Effector memory CD4-positive, alpha-beta T cell (primary cell): ENCODE results near the gene TAF10.

ENCODE experiments used
- DNase-seq, 3 donors: peaks; one replicate each; pipeline ENCODE4 v3.0.0-alpha.2; 2020
- H3K27ac ChIP-seq: 2 replicates; pipeline ENCODE4 v1.7.0; 2013; ENCODE audit warnings: mild to moderate bottlenecking, low read length, moderate library complexity; ENCODE audit not compliant: insufficient read depth, poor library complexity, severe bottlenecking
- H3K27me3 ChIP-seq: replicated peaks from 2 replicates; pipeline ENCODE4 v1.7.0; 2013; ENCODE audit warnings: mild to moderate bottlenecking, low read length; ENCODE audit not compliant: insufficient read depth, control insufficient read depth, poor library complexity, severe bottlenecking
- H3K36me3 ChIP-seq: 2 replicates; pipeline ENCODE4 v1.7.0; 2013; ENCODE audit warnings: mild to moderate bottlenecking, low read length, moderate library complexity; ENCODE audit not compliant: control insufficient read depth, insufficient read depth
- H3K4me1 ChIP-seq: 2 replicates; pipeline ENCODE4 v1.7.0; 2013; ENCODE audit warnings: low read length, mild to moderate bottlenecking; ENCODE audit not compliant: control insufficient read depth, insufficient read depth, poor library complexity, severe bottlenecking
- H3K4me3 ChIP-seq: 2 replicates; pipeline ENCODE4 v1.7.0; 2013; ENCODE audit warnings: low read length, low read depth, mild to moderate bottlenecking; ENCODE audit not compliant: insufficient read depth, poor library complexity, severe bottlenecking
- H3K9me3 ChIP-seq: 2 replicates; pipeline ENCODE4 v1.7.0; 2013; ENCODE audit warnings: mild to moderate bottlenecking, low read length, moderate library complexity; ENCODE audit not compliant: control insufficient read depth

The TAF10 gene

GRCh38 chr11:6608726-6609501, 3.1 kb downstream of the TAF10 start:
- H3K4me1 ChIP-seq = peaks cover 51% of the 10 kb centered on the region
- no peak overlapping the region for H3K27ac ChIP-seq
- no peaks in the 10 kb centered on the region for H3K9me3 ChIP-seq
- DNase-seq = no peak
- H3K4me3 ChIP-seq = no peak overlapping the region
- H3K36me3 ChIP-seq = peaks cover 32% of the 10 kb centered on the region
- no peaks in the 10 kb centered on the region for H3K27me3 ChIP-seq

GRCh38 chr11:6608011-6608410, 4.0 kb downstream of the TAF10 start:
- H3K4me1 ChIP-seq = peaks cover 50% of the 10 kb centered on the region
- H3K4me3 ChIP-seq = no peak overlapping the region
- H3K27ac ChIP-seq = peak overlapping the region; percentile 53
- no peaks in the 10 kb centered on the region for H3K27me3 ChIP-seq
- no peak for DNase-seq
- peaks cover 32% of the 10 kb centered on the region for H3K36me3 ChIP-seq
- H3K9me3 ChIP-seq = no peaks in the 10 kb centered on the region

- no peaks in the 10 kb centered on the region for H3K9me3 ChIP-seq
- H3K36me3 ChIP-seq = peaks cover 32% of the 10 kb centered on the region
- H3K27me3 ChIP-seq = no peaks in the 10 kb centered on the region
- H3K27ac ChIP-seq = peak overlapping the region; percentile 53
- no peak for DNase-seq
- peaks cover 46% of the 10 kb centered on the region for H3K4me1 ChIP-seq
- peak overlapping the region; percentile 3 for H3K4me3 ChIP-seq
Observed at GRCh38 chr11:6607190-6607795, 4.7 kb downstream of the TAF10 start.

GRCh38 chr11:6606471-6607189, 5.4 kb downstream of the TAF10 start:
- peak overlapping the region; percentile 3 for H3K4me3 ChIP-seq
- H3K4me1 ChIP-seq = peaks cover 46% of the 10 kb centered on the region
- H3K27me3 ChIP-seq = no peaks in the 10 kb centered on the region

GRCh38 chr11:6604790-6605189, 7.2 kb downstream of the TAF10 start:
- Histone ChIP-seq H3K4me3 (peak overlapping the region; percentile 95), H3K36me3 (peaks cover 39% of the 10 kb centered on the region), H3K9me3 (no peaks in the 10 kb centered on the region), H3K27ac (peak overlapping the region; percentile 82), H3K27me3 (no peaks in the 10 kb centered on the region), H3K4me1 (peaks cover 38% of the 10 kb centered on the region)
- no peak for DNase-seq

More at GRCh38 chr11:6606471-6607189, 5.4 kb downstream of the TAF10 start:
- peak; percentile 27 to 58 (median 28) for DNase-seq
- H3K9me3 ChIP-seq = no peaks in the 10 kb centered on the region
- peaks cover 34% of the 10 kb centered on the region for H3K36me3 ChIP-seq
- H3K27ac ChIP-seq = peak overlapping the region; percentile 53

GRCh38 chr11:6604081-6604626, 7.9 kb downstream of the TAF10 start:
- peaks cover 39% of the 10 kb centered on the region for H3K36me3 ChIP-seq
- DNase-seq = peak in 2 of 3 donors; percentile 26 to 30
- peak overlapping the region; percentile 82 for H3K27ac ChIP-seq
- no peaks in the 10 kb centered on the region for H3K27me3 ChIP-seq
- no peaks in the 10 kb centered on the region for H3K9me3 ChIP-seq
- H3K4me1 ChIP-seq = peaks cover 38% of the 10 kb centered on the region
- H3K4me3 ChIP-seq = peak overlapping the region; percentile 95

GRCh38 chr11:6603287-6604080, 8.5 kb downstream of the TAF10 start, which contains the start of the genes ILK and RRP8:
Gene ILK, plus strand, starts transcription at chr11:6603774. Its CDS starts 498 bp downstream, at chr11:6604272.
Gene RRP8, minus strand, starts transcription at chr11:6603616. Its CDS starts 114 bp downstream, at chr11:6603502.
- Histone ChIP-seq H3K4me1 (peaks cover 38% of the 10 kb centered on the region), H3K27ac (peak within 1 kb of the TSS; percentile 82), H3K4me3 (peak within 1 kb of the TSS; percentile 95), H3K36me3 (peaks cover 39% of the 10 kb centered on the region), H3K27me3 (no peaks in the 10 kb centered on the region), H3K9me3 (no peaks in the 10 kb centered on the region)
- DNase-seq = peak; percentile 76 to 80 (median 76)

GRCh38 chr11:6602096-6602940, 9.7 kb downstream of the TAF10 start:
- DNase-seq = no peak
- Histone ChIP-seq H3K27ac (peak overlapping the region; percentile 82), H3K27me3 (no peaks in the 10 kb centered on the region), H3K4me1 (peaks cover 29% of the 10 kb centered on the region), H3K36me3 (peaks cover 40% of the 10 kb centered on the region), H3K4me3 (peak overlapping the region; percentile 95), H3K9me3 (no peaks in the 10 kb centered on the region)
